Putamen (tissue), 1 donor: ENCODE measurements around the gene LRP1B.

Experiments
- DNase-seq: peaks from one replicate; pipeline ENCODE4 v3.0.0-alpha.2; 2016; ENCODE audit warnings: low spot score

LRP1B gene

GRCh38 chr2:140905083-140905781 is 1225.6 kb downstream of the LRP1B start:
- no peak for DNase-seq

GRCh38 chr2:140895378-140895777 is 1235.4 kb downstream of the LRP1B start:
- no peak for DNase-seq

DNA sequence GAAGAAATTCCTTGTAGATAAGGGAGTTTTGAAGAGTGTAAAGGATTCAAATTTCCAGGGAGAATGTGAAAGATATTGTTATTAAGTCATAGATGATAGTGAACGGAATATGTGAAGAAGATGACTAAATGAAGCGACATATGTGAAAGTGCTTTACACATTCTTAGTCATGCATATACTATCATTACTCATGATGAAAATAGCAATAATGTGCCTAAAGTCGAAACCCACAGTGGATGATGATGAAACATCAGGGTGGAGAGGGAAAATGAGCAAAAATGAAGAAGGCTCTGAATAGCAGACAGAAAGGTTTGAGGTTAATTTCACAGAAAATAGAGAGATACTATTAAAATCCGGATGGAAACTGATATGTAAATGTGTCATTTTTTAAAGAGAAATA is 1237.1 kb downstream of the LRP1B start:
- DNase-seq = no peak

GRCh38 chr2:140892911-140893637 is 1237.7 kb downstream of the LRP1B start:
- DNase-seq = no peak

- no peak for DNase-seq
Observed at GRCh38 chr2:140892436-140892835, 1238.4 kb downstream of the LRP1B start.

DNA sequence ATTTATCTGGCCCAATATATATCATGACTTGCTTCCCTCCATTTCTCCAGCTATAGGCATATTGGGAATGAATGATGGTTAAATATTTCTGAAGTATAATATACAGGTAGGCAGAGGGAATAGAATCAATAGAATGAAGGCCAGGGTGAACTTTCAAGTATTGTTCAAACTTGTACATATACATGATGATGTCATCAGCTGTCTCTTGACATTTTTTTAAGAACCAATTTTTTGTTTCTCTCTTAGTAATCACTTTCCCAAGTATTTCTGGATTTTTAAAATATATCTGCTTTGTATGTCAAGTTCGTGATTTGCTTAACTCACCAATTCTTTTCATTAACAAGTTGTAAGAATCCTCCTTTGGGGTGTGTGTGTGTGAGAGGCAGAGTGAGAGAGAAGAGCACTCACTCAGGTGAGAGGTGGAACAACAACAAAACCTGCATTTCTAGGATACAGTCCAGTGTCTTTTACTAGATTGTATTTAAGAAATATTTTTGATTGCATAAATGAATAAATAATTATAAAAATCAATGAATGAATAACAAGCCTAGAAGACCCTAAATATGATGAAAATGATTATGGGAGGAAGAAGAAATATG is 1239.1 kb downstream of the LRP1B start:
- no peak for DNase-seq

DNA sequence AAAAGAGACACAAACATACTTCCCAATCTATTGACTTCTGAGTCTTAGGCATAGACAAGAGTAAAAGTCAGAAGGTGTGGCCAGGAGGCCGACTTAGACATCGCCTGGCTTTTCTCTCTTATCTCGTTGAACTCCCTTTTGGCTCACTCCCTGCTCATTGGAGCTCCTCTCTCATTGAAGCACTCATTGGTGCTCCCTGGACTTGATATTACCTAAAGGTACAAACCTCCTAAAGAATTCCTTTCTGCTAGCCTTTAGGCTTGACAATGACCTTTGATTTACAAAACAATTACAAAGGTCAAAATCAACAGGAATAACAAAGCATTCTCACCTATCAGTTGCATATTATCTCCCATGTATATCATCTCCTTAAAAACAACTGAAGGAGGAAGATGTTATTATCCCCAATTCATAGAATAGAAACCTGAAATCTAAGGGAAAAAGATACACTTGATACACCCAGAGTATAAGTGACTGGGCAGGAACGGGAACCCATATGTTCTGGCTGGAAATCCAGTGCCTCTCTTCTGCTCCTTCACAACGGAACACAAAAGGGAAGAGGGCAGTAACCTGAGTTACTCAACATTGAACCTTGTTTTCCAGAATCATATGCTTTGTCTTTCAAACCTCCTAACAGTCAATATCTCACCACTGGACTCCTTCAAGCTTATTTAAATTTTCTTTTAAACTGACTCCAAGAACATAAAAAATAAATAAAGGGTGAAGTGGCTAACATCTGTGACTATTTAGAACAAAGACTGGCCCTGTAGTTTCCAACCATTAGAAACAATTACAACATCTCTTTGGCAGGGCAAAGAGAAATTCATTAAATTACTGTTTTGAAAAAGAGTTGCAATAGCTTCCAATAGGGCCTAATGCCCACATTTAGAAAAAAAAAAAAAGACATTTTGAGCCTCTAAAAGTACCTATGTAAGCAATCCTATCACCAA is 1247.9 kb downstream of the LRP1B start:
- DNase-seq = no peak

- no peak for DNase-seq
Observed at GRCh38 chr2:140880573-140880972, 1250.2 kb downstream of the LRP1B start.

DNA sequence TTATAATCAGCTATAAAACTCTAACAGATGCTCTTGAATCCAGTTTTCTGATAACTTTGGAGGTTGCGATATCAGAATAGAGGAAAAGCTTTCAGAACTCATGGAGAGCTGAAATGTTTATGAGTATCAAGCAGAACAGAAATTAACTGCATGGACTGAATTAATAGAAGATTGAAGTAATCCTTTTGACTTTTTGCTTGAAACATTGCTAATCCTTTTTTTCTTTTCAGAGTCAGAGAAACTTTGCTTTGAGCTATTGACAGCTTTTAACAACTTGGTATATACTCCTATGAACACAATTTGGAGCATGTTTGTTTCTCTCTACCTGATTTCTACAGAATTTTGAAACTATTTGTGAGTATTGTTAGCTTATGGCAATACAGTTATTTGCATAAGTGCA is 1254.8 kb downstream of the LRP1B start:
- no peak for DNase-seq

GRCh38 chr2:140873915-140874531 is 1256.8 kb downstream of the LRP1B start:
- no peak for DNase-seq

- DNase-seq = no peak
Observed at GRCh38 chr2:140869925-140870324, 1260.9 kb downstream of the LRP1B start.

DNA sequence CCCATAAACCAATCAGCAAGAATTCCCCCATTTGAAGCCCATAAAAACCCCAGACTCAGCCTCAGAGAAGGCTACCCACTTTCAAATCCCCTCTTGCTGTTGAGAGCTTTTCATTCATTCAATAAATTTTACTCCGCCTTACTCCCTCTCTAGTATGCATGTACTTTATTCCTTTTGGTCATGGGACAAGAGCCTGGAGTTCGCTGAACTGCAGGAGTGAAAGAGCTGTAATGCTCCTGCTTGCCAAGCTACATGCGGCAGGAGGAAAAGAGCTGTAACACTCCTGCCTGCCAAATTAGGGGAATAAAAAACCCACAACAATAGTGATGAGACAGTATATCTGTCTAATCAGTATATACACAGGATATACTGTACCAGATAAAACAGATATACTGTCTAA is 1261.7 kb downstream of the LRP1B start:
- DNase-seq = no peak

DNA sequence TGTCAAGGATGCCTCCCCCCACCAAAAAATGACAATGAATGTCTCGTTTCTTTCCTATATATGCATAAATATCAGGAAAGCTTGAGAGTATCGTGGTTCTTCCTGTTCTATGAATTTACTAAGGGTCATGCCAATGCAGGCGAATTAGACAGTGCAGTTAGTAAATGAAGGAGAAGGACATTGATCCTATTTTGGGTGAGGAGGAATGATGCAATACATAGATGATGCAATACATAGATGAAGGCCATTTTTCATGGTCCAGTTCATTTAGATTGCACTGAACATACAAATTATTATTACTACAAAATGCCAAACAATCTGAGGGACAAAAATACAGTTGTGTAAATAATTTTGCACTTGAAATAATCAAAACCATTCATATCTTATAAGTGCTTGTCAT is 1265.0 kb downstream of the LRP1B start:
- no peak for DNase-seq

DNA sequence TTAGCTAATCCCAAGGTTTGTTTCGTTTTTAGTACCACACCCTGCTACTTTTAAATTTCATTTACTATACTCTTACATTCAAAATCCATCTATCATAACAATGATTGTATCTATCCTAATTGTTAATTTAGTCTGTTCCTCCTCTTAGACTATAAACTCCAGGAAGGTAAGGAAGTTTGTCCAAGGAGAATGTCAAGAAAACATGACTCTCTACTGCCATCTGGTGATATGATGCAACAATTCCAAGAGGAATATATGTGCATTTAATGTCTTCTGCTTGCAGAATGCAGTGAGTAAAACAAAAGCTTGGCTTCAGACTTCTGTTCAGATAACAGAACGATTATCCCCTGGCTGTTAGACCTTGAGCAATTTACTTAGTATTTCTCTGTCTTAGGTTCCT is 1267.1 kb downstream of the LRP1B start:
- peak; percentile 7 for DNase-seq

DNA sequence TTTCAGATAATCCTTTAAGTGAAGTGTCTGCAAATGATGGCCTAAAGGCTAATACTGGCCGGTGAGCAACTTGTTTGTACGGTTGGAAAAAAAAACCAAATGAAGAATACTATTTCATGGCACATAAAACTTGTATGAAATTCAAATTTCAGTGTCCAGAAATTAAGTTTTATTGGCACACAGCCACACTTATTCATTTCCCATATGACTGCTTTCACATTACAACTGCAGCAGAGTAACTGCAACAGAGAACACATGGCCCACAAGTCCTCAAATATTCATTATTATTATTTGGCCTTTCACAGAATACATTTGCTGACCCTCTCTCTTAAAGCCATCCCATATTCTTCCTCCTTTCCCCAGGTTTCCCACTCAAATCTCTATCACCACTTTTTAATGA is 1268.6 kb downstream of the LRP1B start:
- no peak for DNase-seq

- no peak for DNase-seq
Observed at GRCh38 chr2:140861666-140862065, 1269.2 kb downstream of the LRP1B start.

- DNase-seq = no peak
Observed at GRCh38 chr2:140855471-140855870, 1275.3 kb downstream of the LRP1B start.

DNA sequence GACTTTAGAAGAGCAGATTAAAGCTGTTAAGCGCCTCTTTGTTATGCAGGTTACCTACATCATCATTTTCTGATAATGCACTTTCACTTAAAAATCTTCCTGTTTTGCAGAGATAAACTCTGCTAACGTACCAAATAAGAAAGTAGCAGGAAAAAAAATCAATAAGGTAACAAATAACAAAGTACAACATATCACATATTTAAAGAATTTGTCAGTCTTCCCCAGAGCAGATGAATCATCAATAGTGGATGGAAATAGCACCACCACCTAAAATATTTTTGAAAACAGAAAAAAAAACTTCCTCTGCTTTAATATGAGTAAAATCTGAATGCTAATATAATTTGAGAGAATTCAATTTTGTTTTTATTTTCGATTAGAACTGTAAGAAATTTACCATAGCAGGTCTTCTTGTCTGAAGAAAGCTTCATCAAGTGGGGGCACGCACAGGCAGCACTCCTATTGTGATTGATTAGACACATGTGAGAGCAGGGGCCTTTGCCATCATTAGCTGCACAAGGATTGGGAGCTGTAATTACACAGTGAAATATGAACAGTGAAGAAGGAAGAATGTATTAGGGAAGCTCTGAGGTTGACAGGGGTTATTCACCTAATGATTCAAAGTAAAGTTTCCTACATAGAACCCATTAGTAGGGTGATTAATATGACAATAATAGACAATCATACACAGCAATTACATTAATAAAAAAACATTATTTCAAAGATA is 1279.4 kb downstream of the LRP1B start:
- no peak for DNase-seq

DNA sequence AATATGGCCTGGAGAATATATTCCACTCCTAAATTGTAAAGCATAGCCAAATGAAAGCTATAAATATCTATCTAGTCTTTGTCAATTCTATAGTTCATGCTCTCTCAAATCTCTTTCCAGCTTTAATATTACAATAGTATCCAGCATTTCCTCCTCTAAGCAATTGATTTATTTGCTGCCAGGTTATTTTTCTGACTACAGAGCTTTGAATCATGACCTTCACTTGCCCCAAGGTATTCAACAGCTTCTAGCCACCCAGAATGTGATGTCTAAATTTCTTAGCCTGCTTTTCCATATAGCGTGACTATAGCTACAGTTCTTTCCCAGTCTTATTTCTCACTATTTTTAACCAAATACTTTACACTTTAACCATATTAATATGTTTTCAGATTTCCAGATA is 1287.6 kb downstream of the LRP1B start:
- DNase-seq = no peak

DNA sequence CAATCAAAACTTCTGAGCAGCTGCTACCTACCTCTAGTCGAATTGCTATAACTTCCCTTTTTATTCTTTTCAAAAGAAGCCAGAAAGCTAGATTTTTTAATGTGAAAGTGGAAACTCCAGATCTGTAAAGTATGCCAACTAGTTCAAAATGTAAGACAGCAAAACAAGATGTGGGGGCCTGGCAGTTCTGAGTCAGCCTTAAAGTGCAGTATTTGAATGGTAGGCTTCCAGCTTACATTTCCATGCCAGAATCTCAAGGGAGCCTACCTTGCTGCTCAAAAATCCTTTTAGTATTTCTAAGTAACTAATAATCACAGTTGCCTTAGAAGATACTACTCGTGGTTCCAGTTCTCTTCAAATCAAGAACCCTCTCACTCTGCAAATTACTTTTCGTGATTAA is 1288.7 kb downstream of the LRP1B start:
- peak; percentile 40 for DNase-seq

DNA sequence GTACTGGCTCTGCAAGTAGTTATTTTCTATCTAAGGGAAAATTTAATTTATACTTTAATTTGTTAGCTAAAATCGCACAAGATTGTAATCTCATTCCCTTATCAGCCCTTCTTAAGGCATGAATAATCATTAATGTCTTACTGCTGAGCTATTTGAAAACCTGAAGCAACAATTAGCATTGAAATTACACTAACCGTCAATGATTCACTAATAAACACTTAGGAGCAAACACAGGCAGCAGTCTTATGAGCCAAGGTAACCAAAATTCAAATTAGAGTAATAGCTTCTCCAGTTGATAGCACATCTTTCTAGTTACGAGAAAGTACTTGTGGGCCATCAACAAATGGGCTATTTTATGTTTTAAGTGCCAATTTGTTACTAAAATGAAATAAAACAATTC is 1289.7 kb downstream of the LRP1B start:
- no peak for DNase-seq
